HG03064 (cell line): ENCODE results near the gene MSH2.

ENCODE experiments used
- ATAC-seq: cut with Tn5 transposase; IDR thresholded peaks from one replicate; pipeline ENCODE4 v1.9.1; 2021; ENCODE audit warnings: low read depth; ENCODE audit not compliant: unreplicated experiment

Gene MSH2

GRCh38 chr2:47504174-47504810 is 101.3 kb downstream of the MSH2 start:
- peak; percentile 17 for ATAC-seq

DNA sequence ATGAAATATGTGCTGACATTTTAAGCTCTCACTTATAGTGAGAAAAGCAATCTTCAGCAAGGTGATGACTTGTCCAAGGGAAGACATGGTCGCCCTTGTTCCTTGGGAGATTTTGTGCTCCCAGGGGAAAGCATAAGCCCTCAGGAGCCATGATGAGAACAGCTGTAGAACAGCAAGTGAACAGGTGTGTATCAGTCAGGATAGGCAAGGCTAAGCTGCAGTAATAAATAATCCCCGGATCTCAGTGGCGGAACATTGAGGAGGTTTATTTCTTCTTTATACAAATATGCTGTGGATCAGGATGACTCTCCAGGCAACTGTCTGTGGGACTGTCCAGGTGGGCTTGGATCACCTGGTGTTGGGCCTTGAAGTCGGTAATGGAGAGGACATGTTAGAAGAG is 103.1 kb downstream of the MSH2 start:
- no peak for ATAC-seq

DNA sequence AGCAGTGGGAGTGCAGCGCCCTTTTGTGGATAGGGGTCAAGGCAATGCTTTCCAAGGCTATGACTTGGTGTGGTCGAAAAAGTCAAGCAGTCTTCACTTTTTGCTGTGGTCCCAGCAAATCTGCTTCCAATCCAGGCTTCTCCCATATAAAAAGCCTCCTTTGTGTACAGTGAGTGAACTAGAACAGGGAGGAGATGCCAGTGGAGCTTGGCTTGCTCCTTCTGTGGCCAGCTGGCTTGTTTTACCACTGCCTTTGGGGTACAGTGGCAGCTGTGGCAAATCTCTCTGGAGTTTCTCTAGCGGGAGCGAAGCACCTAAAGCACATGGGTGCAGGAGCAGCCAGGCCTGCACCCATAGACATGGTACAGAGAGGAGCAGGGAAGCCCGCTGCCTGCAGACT is 103.5 kb downstream of the MSH2 start:
- ATAC-seq: no peak

DNA sequence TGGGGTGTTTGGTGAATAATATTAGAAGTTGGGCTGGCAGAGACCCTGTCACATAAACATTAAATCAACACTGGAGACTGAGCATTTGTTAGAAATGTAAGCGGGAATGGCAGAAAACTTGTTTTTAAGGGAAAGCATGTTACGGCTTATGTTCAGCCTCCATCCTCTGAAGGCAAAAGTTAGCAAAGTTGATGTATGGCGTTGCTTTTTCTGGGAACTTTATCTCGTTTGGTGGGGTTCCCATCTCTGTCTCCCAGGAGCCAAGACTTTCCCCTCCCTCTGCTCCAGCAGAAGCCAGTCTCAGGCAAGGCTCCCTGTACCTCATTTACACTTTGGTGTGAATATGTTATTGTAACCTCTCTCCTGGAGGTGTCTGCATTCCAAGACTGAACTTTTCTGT is 105.1 kb downstream of the MSH2 start:
- no peak for ATAC-seq

- no peak for ATAC-seq
These were observed 105.7 kb downstream of the MSH2 start for GRCh38 chr2:47508641-47509040.

GRCh38 chr2:47509250-47509649 is 106.3 kb downstream of the MSH2 start:
- ATAC-seq: no peak

DNA sequence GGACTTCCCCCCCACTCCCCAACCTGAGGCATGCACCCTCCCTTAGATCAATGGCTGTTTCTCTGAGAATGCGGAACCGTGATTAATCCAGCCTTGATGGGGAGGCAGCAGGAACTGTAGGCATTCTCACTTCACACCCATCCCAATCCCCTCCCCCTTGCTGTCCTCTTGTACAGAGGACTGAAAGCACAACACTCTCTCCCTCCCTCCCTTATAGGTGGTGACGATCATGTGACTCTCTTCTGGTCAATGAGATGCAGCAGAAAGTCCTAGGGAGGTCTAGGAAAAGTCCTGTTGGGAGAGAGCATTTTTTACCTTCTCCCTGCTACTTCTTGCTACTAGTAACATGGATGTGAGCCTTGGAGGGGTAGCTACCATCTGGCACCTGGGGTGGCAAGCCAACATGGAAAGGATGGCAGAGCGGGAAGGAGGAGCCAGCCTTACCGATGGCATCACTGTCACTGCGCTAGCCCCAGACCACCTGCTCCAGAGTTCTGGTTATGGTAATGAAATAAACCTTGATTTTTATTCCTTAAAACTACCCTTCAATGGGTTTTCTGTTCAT is 106.9 kb downstream of the MSH2 start:
- no peak for ATAC-seq

- no peak for ATAC-seq
These were observed 107.8 kb downstream of the MSH2 start for GRCh38 chr2:47510745-47511144.

DNA sequence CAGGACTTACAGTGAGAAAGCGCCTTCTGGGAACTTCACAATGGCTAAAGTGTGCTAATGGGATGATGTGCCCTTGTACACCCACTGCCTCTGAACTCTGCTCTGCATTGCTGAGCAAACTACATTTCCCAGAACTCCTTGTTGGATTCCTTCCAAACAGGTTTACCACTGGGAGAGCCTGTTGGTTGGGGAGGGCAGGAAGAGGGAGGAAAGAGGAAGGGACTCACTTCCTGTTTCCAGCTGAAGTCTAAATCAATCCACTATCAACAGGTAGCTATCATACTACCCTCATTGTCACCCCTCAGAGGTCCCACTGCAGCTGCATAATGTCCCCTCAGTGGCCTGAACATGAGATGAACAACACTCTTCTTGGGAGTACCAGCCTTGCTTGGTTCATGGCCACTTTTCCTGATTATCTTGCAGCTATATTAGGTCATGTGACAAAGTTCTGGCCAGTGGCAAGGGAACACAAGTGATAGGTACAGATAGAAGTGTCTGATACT is 109.7 kb downstream of the MSH2 start:
- ATAC-seq: no peak

DNA sequence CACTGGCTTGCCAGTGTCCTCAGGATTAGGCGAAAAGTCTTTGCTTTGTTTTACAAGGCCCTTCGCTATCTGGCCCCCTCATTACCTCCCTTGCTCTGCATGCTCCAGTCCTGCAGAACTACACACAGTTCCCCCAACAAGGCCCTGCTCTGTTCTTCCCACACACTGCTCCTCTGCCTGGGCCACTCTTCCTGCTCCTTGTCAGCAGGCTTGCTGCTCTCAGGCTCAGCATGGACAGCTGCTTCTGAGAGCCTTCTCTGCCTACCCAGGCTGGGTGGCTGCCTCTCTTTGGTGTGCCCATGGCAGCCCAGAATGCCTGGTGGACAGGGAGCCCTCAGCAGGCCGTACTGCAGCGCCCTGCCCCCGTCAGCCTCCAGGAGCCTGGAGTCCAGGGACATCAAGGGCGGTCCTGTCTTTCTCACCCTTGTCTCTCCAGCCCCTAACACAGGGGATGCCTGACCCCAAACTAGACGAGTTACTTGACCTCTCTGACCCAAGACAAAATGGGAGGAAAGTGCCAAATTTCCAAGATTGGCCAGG is 111.1 kb downstream of the MSH2 start:
- no peak for ATAC-seq

GRCh38 chr2:47516360-47517104 is 113.6 kb downstream of the MSH2 start:
- no peak for ATAC-seq

GRCh38 chr2:47518497-47519146 is 115.7 kb downstream of the MSH2 start:
- ATAC-seq: no peak

GRCh38 chr2:47519147-47519537 is 116.2 kb downstream of the MSH2 start:
- no peak for ATAC-seq

- ATAC-seq: no peak
These were observed 116.8 kb downstream of the MSH2 start for GRCh38 chr2:47519604-47520301.

DNA sequence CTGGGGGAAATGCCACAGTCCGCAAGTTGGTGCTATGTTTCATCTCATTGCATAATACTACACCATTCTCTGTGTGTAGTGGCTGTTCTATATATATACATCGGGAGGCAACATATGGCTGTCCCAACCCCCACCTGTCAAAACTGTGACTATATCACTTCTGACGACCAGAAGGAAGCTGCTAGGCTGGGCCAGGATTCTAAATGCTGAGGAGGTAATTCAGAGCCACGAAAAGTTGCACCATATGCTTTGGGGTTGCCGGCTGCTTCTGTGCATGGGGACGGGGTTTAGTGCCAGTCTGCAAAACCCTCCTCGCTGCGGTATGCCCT is 117.3 kb downstream of the MSH2 start:
- ATAC-seq: no peak

DNA sequence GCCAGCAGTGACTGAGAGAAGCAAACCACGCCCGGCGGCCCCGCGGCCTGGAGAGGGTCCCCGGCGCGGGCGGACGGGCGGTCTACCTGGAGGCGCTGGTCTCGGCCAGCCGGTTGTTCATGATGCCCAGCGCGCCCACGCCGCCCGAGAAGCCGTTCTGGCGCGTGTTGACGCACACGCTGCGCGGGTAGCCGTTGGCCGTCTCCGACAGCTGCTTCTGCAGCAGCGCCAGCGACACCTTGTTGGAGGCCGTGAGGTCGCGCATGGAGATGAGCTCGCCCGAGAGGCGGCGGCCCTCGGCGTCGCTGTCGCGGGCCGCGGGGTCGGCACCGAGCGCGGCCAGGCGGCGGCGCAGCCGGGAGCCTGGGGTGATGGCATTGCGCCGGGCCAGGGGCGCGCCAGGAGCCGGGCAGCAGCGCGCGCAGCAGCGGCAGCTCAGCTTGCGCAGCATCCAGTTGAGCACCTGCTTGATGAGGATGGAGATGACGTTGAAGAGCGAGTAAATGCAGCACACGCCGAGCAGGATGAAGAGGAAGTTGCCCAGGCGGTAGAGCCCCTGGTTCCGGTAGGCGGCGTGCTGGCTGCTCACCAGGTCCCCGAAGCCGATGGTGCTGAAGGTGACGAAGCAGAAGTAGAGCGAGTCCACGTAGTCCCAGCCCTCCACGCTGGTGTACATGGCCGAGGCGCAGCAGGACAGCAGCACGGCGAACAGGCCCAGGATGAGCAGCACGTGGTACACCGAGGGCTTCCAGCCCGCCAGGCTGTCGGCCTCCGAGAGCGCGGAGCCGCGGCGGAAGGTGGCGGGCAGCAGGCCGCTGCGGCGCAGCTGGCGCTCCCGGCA is 118.1 kb downstream of the MSH2 start:
- ATAC-seq: peak; percentile 68

GRCh38 chr2:47521666-47522285 is 118.8 kb downstream of the MSH2 start:
- ATAC-seq: no peak

GRCh38 chr2:47525167-47525566 is 122.2 kb downstream of the MSH2 start:
- no peak for ATAC-seq

- ATAC-seq: no peak
These were observed 125.5 kb downstream of the MSH2 start for GRCh38 chr2:47528455-47528854.
